GM12878 (cell line): ENCODE data around the gene SIMC1. TPM values are rescaled to one million over a fixed set of nuclear protein-coding genes. Genes with fewer than 3 reads are reported as not detected.

Experiments
- ATAC-seq: fragments of 200-7000 bp; cut with Tn5 transposase; 3 replicates; pipeline ENCODE4 v1.9.1; 2020; ENCODE audit warnings: mild to moderate bottlenecking, moderate library complexity
- BruUV-seq: library from RNA; stranded (reverse); fragments of 400-500 nt; replicated peaks from 2 replicates; lab custom pipeline; 2021; lab: Mats Ljungman, UMichigan
- CTCF ChIA-PET: fragments of 300-600 bp; sonication (Branson Sonifier 250); formaldehyde crosslinking; extraction: SDS; loops from one replicate; lab custom pipeline; 2021; ENCODE audit warnings: inconsistent platforms; lab: Yijun Ruan, JAX
- POLR2A ChIA-PET: fragments of 350-600 bp; formaldehyde crosslinking; extraction: SDS; loops from one replicate; lab custom pipeline; 2021; ENCODE audit warnings: inconsistent platforms; lab: Charles Lee
- RAD21 ChIA-PET: fragments of 300-600 bp; sonication (Branson Sonifier 250); formaldehyde crosslinking; loops from one replicate; lab custom pipeline; 2023; ENCODE audit warnings: antibody characterized with exemption; ENCODE audit not compliant: unreplicated experiment; lab: Charles Lee
- SMC1A ChIA-PET: fragments of 300-600 bp; sonication (Branson Sonifier 250); formaldehyde crosslinking; loops from one replicate; lab custom pipeline; 2023; ENCODE audit not compliant: unreplicated experiment, uncharacterized antibody; lab: Charles Lee
- DNase-seq: peaks from one replicate; pipeline ENCODE4 v3.0.0-alpha.2; 2011; ENCODE audit warnings: low read depth, low spot score
- FAIRE-seq: peaks from 3 replicates; lab custom pipeline; 2011; peaks lifted over from hg19 to GRCh38; lab: Jason Lieb, UNC
- H2AFZ ChIP-seq: 2 replicates; pipeline ENCODE4 v1.6.0; 2011; ENCODE audit warnings: low read depth, low read length, control low read depth; ENCODE audit not compliant: control insufficient read depth
- H3K27ac ChIP-seq: 2 replicates; pipeline ENCODE4 v1.5.1; 2011; ENCODE audit warnings: control low read depth; ENCODE audit not compliant: control insufficient read depth, insufficient read depth
- H3K27me3 ChIP-seq, 2 experiments: replicated peaks in 1 of 2; 2 replicates each; pipeline versions ENCODE4 v1.6.0 to v1.6.1; 2011; ENCODE audit warnings: low read length in 1 of 2; ENCODE audit not compliant: control insufficient read depth in 2 of 2, insufficient read depth in 2 of 2
- H3K36me3 ChIP-seq, 2 experiments: 2 replicates each; pipeline ENCODE4 v1.5.1; 2011; ENCODE audit warnings: low read length in 1 of 2; ENCODE audit not compliant: control insufficient read depth in 2 of 2, insufficient read depth in 2 of 2
- H3K4me1 ChIP-seq: 2 replicates; pipeline ENCODE4 v1.6.1; 2011; ENCODE audit warnings: mild to moderate bottlenecking, low read length, moderate library complexity, mixed read lengths; ENCODE audit not compliant: control insufficient read depth, insufficient read depth
- H3K4me2 ChIP-seq: 2 replicates; pipeline ENCODE4 v1.6.0; 2011; ENCODE audit warnings: control low read depth; ENCODE audit not compliant: control insufficient read depth, insufficient read depth
- H3K4me3 ChIP-seq: fragments of 200-600 bp; sonication (generic); 2 replicates; pipeline ENCODE4 v1.5.1; 2016
- H3K79me2 ChIP-seq: 2 replicates; pipeline ENCODE4 v1.6.0; 2011; ENCODE audit warnings: low read length; ENCODE audit not compliant: control insufficient read depth, insufficient read depth
- H3K9ac ChIP-seq: 2 replicates; pipeline ENCODE4 v1.8.0; 2011; ENCODE audit warnings: low read length, control low read depth, mixed read lengths; ENCODE audit not compliant: control insufficient read depth, insufficient read depth
- H3K9me3 ChIP-seq: replicated peaks from 3 replicates; pipeline ENCODE4 v1.5.1; 2011; ENCODE audit warnings: mild to moderate bottlenecking, low read length; ENCODE audit not compliant: control insufficient read depth, insufficient read depth
- H4K20me1 ChIP-seq: 2 replicates; pipeline ENCODE4 v1.6.0; 2011; ENCODE audit not compliant: control insufficient read depth, insufficient read depth
- CHD4 ChIP-seq: fragments of 200-600 bp; sonication (generic); IDR thresholded peaks from 2 replicates; pipeline ENCODE4 v1.6.1; 2016; ENCODE audit warnings: mild to moderate bottlenecking
- DPF2 ChIP-seq: fragments of 450-650 bp; IDR thresholded peaks from 2 replicates; pipeline ENCODE4 v1.6.1; 2017; ENCODE audit warnings: mild to moderate bottlenecking
- GABPA ChIP-seq: IDR thresholded peaks from 2 replicates; pipeline ENCODE4 v1.6.1; 2014; ENCODE audit warnings: antibody characterized with exemption, low read depth, mild to moderate bottlenecking, inconsistent platforms
- IKZF2 ChIP-seq, 2 experiments: fragments of 450-650 bp; IDR thresholded peaks; 2 replicates each; pipeline ENCODE4 v1.6.1; 2017; ENCODE audit warnings: mild to moderate bottlenecking in 2 of 2, moderate library complexity in 2 of 2
- KDM1A ChIP-seq: fragments of 200-600 bp; sonication (generic); IDR thresholded peaks from 2 replicates; pipeline ENCODE4 v1.6.1; 2016; ENCODE audit warnings: borderline replicate concordance
- LARP7 ChIP-seq: fragments of 450-650 bp; IDR thresholded peaks from 2 replicates; pipeline ENCODE4 v1.6.1; 2017; ENCODE audit warnings: mild to moderate bottlenecking
- MEF2B ChIP-seq: fragments of 450-650 bp; IDR thresholded peaks from 2 replicates; pipeline ENCODE4 v1.6.1; 2018; ENCODE audit warnings: mild to moderate bottlenecking, moderate library complexity; ENCODE audit not compliant: partially characterized antibody, poor library complexity, severe bottlenecking
- ZNF207 ChIP-seq: fragments of 450-650 bp; IDR thresholded peaks from 2 replicates; pipeline ENCODE4 v1.6.1; 2014; ENCODE audit warnings: antibody characterized with exemption, mild to moderate bottlenecking, borderline replicate concordance
- WGBS: methylation state at CpG from one replicate; pipeline ENCODE4 v1.1.6; 2016; ENCODE audit warnings: low lambda C conversion rate; ENCODE audit not compliant: insufficient replicate concordance, insufficient coverage; ENCODE audit errors: missing lambda C conversion rate; 5-methylcytosine and 5-hydroxymethylcytosine counted together
- in situ Hi-C: fragments of 300-500 bp; cut with MboI; formaldehyde crosslinking; loops from 9 replicates; pipeline ENCODE4 v1.14.3; 2018; ENCODE audit warnings: mixed read lengths
- intact Hi-C: fragments of 100-400 bp; cut with micrococcal nuclease; formaldehyde crosslinking; loops from one replicate; pipeline ENCODE4 v1.14.2; 2022; ENCODE audit not compliant: unreplicated experiment
- polyA plus RNA-seq, 11 experiments: library from polyadenylated mRNA; depleted of rRNA in 4 of 11; unstranded in 6 of 11; stranded (reverse) in 5 of 11; fragments of >200 nt; fragmentation: Nextera tagmentation in 4 of 11; fragmentation: Illumina TruSeq in 1 of 11; extraction: Ambion mirVana in 4 of 11; extraction: Trizol in 1 of 11; gene quantifications; 1 replicate in 1 of 11; 2 replicates in 10 of 11; pipeline versions ENCODE4 v1.2.1 to v1.2.3, GENCODE V29; 2011 to 2016; ENCODE audit warnings: inconsistent platforms in 2 of 11, missing spikeins in 2 of 11, low read depth in 1 of 11
- total RNA-seq, 4 experiments: library from RNA; depleted of rRNA in 3 of 4; stranded (reverse); fragments of >200 nt in 3 of 4; fragmentation: Illumina TruSeq in 1 of 4; extraction: Trizol in 1 of 4; gene quantifications; 2 replicates each; pipeline versions ENCODE4 v1.2.1 to v1.2.3, GENCODE V29; 2013 to 2021
- TF ChIP-seq, protein P1 (sequence below): IDR thresholded peaks from 2 replicates; pipeline ENCODE4 v1.6.1; 2011; ENCODE audit warnings: borderline replicate concordance, low read depth, mild to moderate bottlenecking, moderate library complexity, low read length; ENCODE audit not compliant: insufficient read depth, poor library complexity, severe bottlenecking
- TF ChIP-seq, protein P2 (sequence below): fragments of 450-650 bp; conservative IDR thresholded peaks from 2 replicates; pipeline ENCODE4 v1.6.1; 2017; ENCODE audit warnings: mild to moderate bottlenecking, moderate library complexity
- TF ChIP-seq, protein P3 (sequence below): fragments of 450-650 bp; IDR thresholded peaks from 2 replicates; pipeline ENCODE4 v1.6.1; 2017; ENCODE audit warnings: mild to moderate bottlenecking, low read depth, inconsistent platforms; ENCODE audit not compliant: poor library complexity, severe bottlenecking
- TF ChIP-seq, protein P4 (sequence below): fragments of 450-650 bp; IDR thresholded peaks from 2 replicates; pipeline ENCODE4 v1.6.1; 2018; ENCODE audit warnings: borderline replicate concordance, mild to moderate bottlenecking; ENCODE audit not compliant: partially characterized antibody

SIMC1 gene
- total and polyA plus RNA-seq, 10 of the 15 experiments (the other 5 are each of a cell fraction or from before 2014, with no cell fraction given): 3.0 to 16.5 (median 10.4) TPM

DNA sequence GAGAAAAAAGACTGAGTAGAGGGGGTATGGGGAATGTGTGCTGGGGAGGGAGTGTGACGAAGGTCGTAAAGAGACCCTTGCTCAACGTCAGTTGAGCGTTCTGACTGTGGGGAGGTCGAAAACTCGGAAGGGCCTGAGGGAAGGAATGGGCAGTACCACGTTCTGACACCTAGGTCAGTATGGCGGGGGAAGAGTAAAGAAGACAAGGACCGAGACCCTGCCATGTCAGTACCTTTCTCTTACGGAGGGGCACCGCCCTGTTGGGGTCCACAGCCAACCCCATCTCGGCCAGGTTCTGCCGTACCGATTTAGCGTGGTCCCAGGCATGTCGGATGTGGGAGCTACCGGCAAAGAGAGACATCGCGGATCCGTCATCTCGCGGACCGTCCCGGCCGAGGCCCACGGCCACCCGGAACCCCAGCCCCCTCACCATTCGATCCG is 149.8 kb downstream of the SIMC1 start:
- FAIRE-seq (peak; percentile 13), DNase-seq (no peak), ATAC-seq (peak; percentile 12)
- Histone ChIP-seq H3K9ac (peak overlapping the region; percentile 87), H3K27ac (peak overlapping the region; percentile 97), H3K9me3 (no peaks in the 10 kb centered on the region), H4K20me1 (peaks cover 3% of the 10 kb centered on the region; the same call in 1 of the 2 replicates), H3K4me1 (peaks cover 11% of the 10 kb centered on the region), H3K79me2 (peaks cover 50% of the 10 kb centered on the region), H3K36me3 (peaks cover 21 to 25% of the 10 kb centered on the region in 2 experiments), H2AFZ (peak overlapping the region; percentile 95), H3K4me2 (peak overlapping the region; percentile 72), H3K4me3 (peak overlapping the region; percentile 90), H3K27me3 (no peaks in the 10 kb centered on the region)
- WGBS: under 1% methylated on average over 29 of the region's 29 CpGs
- SMC1A ChIA-PET: interaction anchor here (0.7 to 2.0 kb wide), 4 partner anchors 25 to 69 kb away, joined by 3 to 7 read pairs (median 3); partner anchors contain the start of gene KIAA1191
- POLR2A ChIA-PET: interaction anchor here (0.5 to 1.6 kb wide), 8 partner anchors 8 to 1747 kb away, joined by 3 to 9 read pairs (median 4); partner anchors contain the start of gene KIAA1191
- intact Hi-C loops: loop anchor here (1.0 to 10.0 kb wide), 5 partner anchors 23 to 151 kb away; partner anchors contain the start of genes ARL10, FAF2, KIAA1191 and RNF44
- TSS peak; percentile 66 for BruUV-seq
- TF ChIP-seq DPF2 (no peak), LARP7 (peak; percentile 37; the same call in 1 of the 2 replicates), CHD4 (no peak), GABPA (no peak), MEF2B (no peak), KDM1A (no peak), IKZF2 (IDR thresholded peaks at IDR 0.05) (no peak), ZNF207 (no peak)
- TF ChIP-seq, protein P1, sequence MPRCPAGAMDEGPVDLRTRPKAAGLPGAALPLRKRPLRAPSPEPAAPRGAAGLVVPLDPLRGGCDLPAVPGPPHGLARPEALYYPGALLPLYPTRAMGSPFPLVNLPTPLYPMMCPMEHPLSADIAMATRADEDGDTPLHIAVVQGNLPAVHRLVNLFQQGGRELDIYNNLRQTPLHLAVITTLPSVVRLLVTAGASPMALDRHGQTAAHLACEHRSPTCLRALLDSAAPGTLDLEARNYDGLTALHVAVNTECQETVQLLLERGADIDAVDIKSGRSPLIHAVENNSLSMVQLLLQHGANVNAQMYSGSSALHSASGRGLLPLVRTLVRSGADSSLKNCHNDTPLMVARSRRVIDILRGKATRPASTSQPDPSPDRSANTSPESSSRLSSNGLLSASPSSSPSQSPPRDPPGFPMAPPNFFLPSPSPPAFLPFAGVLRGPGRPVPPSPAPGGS: no peak
- TF ChIP-seq, protein P2, sequence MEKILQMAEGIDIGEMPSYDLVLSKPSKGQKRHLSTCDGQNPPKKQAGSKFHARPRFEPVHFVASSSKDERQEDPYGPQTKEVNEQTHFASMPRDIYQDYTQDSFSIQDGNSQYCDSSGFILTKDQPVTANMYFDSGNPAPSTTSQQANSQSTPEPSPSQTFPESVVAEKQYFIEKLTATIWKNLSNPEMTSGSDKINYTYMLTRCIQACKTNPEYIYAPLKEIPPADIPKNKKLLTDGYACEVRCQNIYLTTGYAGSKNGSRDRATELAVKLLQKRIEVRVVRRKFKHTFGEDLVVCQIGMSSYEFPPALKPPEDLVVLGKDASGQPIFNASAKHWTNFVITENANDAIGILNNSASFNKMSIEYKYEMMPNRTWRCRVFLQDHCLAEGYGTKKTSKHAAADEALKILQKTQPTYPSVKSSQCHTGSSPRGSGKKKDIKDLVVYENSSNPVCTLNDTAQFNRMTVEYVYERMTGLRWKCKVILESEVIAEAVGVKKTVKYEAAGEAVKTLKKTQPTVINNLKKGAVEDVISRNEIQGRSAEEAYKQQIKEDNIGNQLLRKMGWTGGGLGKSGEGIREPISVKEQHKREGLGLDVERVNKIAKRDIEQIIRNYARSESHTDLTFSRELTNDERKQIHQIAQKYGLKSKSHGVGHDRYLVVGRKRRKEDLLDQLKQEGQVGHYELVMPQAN: no peak
- TF ChIP-seq, protein P3, sequence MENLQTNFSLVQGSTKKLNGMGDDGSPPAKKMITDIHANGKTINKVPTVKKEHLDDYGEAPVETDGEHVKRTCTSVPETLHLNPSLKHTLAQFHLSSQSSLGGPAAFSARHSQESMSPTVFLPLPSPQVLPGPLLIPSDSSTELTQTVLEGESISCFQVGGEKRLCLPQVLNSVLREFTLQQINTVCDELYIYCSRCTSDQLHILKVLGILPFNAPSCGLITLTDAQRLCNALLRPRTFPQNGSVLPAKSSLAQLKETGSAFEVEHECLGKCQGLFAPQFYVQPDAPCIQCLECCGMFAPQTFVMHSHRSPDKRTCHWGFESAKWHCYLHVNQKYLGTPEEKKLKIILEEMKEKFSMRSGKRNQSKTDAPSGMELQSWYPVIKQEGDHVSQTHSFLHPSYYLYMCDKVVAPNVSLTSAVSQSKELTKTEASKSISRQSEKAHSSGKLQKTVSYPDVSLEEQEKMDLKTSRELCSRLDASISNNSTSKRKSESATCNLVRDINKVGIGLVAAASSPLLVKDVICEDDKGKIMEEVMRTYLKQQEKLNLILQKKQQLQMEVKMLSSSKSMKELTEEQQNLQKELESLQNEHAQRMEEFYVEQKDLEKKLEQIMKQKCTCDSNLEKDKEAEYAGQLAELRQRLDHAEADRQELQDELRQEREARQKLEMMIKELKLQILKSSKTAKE: no peak
- TF ChIP-seq, protein P4, sequence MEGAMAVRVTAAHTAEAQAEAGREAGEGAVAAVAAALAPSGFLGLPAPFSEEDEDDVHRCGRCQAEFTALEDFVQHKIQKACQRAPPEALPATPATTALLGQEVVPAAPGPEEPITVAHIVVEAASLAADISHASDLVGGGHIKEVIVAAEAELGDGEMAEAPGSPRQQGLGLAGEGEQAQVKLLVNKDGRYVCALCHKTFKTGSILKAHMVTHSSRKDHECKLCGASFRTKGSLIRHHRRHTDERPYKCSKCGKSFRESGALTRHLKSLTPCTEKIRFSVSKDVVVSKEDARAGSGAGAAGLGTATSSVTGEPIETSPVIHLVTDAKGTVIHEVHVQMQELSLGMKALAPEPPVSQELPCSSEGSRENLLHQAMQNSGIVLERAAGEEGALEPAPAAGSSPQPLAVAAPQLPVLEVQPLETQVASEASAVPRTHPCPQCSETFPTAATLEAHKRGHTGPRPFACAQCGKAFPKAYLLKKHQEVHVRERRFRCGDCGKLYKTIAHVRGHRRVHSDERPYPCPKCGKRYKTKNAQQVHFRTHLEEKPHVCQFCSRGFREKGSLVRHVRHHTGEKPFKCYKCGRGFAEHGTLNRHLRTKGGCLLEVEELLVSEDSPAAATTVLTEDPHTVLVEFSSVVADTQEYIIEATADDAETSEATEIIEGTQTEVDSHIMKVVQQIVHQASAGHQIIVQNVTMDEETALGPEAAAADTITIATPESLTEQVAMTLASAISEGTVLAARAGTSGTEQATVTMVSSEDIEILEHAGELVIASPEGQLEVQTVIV: peak; percentile 32
- RAD21 ChIA-PET: interaction anchor here (1.5 kb wide), 1 partner anchor 26 kb away, joined by 5 read pairs; the partner anchor contains the start of gene KIAA1191
- CTCF ChIA-PET: interaction anchor here (1.1 to 1.8 kb wide), 2 partner anchors 26 to 60 kb away, joined by 4 to 8 read pairs; partner anchors contain the start of gene FAF2
- in situ Hi-C loops: no loop called here
